ENCODE data around the gene SYTL3.

Gene SYTL3

DNA sequence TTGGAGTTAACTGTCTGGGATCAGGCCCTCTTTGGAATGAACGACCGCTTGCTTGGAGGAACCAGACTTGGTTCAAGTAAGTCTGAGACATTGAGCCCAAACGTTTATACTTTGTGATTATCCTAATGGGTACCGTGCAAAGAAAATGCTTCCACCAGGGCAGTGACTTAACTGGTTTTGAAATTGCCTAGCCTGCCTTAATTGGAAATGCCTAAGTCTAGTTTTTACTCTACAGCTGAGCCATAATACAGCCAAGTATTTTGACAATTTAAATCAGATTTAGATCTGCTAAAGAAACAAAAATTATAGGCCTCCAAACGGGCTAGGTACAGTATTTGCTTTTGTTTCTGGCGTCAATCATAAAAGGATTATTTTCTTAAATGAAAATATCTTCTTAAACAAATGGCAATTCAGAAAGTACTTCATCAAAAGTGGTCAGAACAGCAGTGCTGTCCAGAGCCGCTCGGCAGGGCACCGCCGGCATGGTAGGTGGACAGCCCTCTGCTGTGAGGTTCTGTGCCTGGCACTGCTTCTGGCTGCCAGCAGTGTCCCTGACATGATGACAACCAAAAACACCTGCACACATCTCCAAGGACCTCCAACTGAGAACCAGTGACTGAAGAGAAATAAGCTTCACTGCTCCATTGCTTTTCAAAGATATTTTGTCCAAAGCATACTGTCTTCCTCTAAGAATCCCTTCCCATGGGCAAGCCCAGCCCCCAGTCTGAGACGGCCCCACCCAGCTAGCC is 113.8 kb downstream of the SYTL3 start:
- DNase-seq: no peak

DNA sequence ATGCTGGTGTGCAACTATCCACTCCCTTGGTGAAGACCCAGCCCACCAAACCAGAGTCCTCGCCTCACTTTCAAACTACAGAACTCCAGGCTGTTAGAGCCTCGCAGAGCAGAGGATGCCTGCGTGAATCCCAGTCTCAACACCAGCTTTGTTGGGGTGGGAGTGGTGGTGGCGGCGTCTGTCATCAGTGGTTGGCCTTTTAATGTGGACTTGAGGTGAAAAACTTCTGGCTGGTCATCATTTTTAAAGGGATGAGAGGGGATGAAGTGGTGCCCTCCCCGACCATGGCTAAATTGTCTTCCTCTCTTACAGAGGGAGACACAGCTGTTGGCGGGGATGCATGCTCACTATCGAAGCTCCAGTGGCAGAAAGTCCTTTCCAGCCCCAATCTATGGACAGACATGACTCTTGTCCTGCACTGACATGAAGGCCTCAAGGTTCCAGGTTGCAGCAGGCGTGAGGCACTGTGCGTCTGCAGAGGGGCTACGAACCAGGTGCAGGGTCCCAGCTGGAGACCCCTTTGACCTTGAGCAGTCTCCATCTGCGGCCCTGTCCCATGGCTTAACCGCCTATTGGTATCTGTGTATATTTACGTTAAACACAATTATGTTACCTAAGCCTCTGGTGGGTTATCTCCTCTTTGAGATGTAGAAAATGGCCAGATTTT is 114.5 kb downstream of the SYTL3 start:
- no peak for DNase-seq

DNA sequence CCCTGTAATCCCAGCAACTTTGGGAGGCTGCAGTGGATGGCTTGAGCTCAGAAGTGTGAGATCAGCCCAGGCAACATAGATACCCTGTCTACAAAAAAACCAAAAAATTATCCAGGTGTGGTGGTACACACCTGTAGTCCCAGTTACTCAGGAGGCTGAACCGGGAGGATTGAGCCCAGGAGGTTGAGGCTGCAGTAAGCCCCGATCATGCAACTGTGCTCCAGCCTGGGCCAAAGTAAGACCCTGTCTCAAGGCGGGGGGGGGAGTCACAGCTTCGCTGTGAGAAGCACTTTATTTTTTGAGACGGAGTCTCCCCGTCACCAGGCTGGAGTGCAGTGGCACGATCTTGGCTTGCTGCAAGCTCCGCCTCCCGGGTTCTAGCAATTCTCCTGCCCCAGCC is 115.1 kb downstream of the SYTL3 start:
- DNase-seq: no peak

DNA sequence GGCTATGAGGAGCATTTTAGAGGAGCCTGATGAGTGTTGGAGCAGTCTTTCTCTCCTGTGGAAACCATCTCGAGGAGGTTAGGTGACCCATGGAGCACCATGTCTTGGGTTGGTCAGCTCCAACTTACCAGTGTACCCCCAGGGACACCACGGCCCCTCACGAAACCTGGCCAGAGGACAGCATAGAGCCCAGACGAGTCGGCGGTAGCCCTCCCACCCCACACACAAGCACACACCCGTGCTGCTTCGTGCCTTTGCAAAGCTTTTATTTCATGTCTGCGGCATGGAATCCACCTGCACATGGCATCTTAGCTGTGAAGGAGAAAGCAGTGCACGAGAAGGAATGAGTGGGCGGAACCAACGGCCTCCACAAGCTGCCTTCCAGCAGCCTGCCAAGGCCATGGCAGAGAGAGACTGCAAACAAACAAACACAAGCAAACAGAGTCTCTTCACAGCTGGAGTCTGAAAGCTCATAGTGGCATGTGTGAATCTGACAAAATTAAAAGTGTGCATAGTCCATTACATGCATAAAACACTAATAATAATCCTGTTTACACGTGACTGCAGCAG is 115.7 kb downstream of the SYTL3 start:
- no peak for DNase-seq

DNA sequence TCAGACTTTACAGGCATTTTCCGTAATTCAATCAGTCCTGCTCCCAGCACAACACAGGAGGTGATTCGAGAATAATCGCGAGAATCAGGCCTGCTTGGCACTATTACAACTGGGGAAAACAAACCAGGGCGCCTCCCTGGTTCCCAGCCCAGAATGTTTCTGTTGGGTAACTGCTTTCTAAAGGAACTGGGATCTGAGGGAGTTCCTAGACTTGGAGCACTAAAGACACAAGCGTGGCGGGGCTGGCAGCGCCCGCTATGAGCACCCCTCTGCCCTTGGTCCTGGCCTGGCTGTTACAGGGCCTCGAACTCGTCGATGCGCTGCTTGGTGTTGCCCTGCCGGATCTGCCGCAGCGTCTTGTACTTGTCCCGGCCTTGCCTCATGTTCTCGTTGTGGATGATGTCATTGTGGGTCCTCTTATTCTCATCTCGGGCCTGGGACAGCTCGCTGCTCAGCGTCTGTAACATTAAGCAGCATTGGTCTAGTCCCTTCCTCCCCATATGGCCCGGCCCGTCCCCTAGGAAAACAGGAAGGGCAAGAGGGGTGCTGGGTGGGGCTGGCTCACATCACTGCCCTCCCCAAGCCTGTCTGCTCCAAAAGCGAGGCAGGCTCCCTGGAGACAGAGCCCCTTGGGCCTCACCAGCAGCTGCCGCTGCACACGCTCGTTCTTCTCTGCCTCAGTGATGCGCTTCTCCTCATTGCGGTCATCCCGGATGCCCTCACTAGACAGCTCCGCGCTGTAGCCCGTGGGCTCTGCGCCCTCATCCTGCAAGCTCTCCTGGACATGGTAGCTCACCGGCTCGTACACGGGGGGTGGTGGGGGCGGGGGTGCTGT is 117.0 kb downstream of the SYTL3 start:
- no peak for DNase-seq

DNA sequence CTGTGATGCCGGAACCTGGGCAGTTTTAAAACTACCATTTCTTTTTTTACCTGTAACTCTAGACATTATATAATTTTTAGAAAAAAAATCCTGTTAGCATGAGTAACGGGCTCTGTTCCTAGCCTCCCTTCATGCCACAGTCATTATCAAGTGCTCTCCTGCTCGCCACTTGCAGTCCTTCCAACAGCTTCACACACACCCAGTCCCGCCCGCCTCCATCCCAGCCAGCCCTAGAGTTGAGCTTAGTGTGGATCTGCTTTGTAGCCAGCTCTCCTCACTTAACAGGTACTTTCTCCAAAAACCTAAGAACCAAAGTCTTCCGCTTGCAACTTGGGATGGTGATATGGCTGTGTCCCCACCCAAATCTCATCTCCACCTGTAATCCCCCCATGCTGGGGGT is 117.9 kb downstream of the SYTL3 start:
- no peak for DNase-seq

DNA sequence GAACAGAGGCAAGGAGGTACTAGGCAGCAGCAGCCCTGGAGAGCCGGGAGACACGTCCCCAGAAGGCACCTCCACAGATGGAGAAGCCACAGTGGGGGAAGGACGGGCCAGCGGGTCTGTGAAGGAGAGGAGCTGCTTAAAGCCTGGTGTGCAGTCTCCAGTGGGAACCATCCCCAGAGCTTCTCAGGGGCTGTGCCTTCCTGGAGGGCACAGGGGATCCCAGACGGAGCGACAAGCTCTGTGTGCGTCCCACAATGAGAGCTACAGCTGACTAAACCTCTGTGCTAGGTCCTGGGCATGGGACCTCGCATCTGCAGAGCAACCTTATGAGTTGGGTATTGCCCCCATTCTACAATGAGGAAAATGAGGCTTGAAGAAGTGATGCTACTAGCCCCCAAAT is 118.6 kb downstream of the SYTL3 start:
- DNase-seq: no peak

DNA sequence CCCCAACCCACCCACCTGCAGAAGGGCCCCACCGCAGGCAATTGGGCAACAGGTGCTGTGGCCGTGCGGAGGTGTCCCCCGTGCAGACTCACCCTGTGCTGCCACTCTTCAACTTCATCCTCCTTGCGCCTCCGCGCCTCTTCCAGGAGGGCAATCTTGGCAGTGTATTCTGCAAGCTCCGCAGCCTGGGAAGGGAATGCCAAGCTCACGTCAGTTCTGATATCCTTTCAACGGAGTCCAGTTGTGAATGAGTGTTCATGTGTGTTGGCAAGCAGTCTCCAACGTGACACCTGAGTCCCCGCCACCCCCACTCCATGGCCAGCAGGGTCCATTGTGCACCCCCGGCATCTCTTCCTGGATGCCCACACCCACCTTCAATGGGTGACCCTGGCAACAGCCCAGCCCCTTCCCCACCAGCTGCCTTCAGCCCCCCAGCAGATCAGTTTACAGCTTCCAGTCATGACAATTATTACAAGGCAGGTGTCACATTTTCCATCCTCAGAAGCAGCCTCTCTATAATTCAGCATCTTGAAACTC is 119.4 kb downstream of the SYTL3 start:
- no peak for DNase-seq

DNA sequence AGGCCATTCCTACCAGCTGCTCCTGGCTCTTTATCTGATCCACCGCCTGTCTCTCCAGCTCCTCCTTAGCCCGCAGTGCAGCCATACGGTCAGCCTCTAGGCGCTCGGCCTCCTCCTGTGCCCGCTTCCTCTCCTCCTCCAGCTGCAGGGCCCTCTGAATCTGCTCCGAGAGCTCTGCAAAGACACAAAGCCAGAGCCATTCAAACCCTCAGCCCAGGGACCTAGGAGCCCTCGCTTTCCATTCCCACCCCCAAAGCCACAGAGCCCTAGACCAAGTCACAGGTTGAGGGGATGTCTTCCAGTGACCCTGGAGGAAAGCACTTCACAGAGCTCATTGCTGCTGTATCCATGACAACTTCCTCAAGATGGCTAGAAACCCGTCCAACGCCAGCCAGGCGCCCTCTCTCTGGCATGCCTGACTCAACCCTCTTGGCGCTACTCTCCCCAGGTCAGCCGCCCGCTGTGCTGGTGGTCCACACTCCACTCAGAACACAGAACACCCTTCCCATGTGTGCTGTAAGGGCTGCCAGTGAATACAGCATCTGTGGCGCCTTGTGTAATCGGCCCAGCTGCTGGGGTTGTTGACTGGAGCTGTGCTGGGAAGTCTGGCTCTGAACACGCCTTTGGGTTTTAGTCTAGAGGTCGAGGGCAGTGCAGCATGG is 120.0 kb downstream of the SYTL3 start:
- peak; percentile 21 for DNase-seq

DNA sequence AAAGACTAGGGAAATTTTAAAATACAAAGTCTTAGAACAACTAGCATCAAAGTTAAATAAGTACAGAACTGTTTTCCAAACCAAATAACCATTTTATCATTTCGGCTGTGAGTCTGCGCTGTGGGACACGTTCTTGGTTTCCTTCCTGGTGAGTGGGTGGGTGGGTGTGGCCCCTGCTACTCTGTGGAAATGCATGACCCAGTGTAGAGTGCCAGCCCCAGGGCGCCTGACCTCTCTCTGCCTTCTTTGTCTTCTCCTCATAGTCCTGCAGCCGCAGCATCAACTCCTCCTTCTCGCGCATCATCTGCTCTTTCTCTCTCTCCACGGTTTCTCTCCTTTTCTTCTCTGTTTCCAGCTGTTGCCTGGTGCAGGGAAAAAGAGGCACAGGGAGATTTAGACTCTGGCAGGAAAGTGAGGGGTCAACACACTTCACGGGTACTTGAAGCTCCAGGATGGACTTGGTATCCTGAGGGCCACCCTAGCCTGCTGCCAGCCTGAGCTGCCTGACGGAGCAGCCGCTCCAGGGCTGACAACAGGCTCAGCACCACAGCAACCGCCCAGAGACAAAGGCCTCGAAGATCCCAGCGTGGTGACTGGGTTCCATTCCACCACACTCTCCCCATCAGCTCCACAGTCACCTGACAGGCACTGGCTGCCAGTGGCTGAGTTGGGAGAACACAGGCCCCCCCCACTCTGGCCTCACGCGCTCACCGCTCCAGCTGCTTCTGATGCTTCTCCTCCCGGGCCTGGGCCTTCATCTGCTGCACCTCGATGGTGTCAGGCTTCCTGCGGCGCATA is 120.9 kb downstream of the SYTL3 start:
- DNase-seq: no peak

DNA sequence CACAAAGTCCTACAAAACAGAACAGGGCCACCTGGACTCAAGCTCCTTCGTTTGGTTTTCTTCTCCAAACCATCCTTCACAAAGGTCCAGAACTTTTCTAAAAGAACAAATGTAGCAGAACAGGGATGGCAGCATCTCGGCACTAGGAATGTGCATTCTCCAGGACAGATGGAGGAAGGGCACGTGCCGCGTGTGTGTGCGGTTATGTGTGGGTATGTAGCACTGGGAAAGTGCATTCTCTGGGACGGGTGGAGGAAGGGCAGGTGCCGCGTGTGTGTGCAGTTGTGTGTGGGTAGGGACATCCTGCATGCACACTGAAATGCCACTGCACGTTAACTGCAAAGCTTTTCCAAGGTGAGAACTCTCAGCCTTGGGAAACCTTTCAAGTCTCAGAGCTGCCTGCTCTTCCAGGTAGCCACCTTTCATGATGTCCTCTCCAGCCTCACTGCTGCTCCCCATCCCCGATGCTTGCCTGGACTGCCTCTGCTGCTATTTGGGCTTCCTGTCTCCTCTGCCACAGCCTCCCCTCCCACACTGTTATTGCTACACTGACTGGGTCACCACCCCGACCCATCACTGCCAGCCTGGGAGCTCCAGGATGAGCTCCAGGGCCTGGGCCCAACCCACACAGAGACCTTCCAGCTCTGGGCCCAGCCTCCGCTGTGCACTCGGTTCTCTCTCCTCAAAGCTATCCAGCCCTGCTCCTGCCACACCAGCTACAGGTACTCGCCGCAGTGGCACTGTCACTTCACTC is 121.7 kb downstream of the SYTL3 start:
- DNase-seq: no peak

DNA sequence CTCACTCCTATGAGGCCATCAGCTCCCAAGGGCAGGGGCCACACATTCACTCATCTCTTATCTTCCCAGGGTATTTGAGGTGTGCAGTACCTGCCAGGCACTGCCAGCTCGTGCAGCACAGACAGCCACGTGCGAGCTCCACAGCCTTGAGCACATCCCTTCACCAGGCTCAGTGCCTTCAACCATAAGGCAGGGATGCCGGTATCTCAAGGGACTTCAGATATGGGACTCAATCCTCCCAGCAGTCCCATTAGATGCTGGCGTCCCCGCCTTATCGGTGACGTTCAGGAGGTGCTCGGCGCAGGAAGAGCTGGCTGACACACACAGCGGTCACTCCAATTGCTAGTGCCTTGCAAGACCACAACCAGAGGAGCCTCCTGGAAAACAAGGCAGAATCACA is 122.3 kb downstream of the SYTL3 start:
- DNase-seq: no peak

DNA sequence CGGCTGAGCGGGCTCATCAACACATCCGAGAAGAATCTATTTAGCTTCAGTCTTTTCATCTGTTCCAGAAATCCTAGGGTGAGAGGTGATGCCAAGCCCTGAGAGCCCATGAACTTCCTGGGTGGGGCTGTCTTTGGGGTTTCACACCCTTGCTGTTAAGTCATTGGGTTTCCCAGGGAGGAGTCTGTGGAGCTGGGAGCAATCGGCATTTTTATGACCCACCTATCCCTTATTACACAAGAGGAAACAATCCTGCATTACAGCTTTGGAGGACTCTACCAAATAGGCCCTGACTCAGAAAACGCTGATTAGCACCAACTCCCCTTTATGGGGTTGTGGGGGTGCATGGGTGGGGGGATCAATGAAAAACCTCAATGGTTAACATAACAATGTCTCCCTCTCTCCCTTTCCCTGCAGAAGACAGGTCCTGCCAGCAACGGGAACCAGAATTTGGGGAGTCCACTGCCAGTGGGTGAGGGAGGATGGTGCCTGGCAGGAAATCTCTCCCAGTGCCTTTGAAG is 123.1 kb downstream of the SYTL3 start:
- DNase-seq: no peak

DNA sequence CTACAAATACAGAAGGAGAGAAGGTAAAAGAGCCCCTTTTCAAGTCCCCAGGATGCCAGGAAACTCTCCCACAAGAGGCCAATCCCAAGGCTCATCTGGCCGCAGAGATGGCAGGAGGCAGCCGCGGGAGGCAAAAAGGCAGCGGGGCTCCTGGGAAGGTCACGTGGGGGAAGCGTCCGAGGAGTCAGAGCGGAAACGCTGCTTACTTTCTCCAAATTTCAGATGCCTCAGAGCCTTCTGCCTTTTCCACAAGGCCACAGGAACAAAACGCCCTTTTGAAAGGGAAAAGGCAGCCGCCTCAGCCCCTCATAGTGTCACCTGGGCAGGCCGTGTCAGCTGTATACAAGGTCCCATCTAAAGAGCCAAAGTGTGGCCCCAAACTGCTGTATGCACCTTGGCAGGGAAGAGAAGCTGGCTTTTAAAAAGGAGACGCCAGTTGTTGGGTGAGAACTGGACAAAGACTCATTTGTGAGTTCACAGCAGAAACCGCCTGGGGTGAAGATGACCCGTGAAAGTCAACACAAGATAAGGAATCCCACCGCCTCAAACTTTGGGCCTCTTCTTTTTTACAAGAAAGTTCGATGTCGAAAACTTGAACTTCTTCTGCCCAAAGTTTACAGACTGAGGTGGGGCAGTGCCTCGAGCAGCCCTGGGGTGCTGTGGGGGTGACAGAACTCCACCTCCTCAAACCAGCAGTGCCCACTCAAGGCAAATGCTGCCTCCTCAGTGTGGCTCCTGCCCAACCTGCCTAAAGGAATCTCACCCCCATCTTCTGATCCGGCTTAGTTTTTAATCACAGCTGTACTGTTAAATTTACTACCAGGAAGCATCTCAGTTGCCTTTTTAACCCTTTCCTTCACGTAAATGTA is 124.0 kb downstream of the SYTL3 start:
- no peak for DNase-seq

DNA sequence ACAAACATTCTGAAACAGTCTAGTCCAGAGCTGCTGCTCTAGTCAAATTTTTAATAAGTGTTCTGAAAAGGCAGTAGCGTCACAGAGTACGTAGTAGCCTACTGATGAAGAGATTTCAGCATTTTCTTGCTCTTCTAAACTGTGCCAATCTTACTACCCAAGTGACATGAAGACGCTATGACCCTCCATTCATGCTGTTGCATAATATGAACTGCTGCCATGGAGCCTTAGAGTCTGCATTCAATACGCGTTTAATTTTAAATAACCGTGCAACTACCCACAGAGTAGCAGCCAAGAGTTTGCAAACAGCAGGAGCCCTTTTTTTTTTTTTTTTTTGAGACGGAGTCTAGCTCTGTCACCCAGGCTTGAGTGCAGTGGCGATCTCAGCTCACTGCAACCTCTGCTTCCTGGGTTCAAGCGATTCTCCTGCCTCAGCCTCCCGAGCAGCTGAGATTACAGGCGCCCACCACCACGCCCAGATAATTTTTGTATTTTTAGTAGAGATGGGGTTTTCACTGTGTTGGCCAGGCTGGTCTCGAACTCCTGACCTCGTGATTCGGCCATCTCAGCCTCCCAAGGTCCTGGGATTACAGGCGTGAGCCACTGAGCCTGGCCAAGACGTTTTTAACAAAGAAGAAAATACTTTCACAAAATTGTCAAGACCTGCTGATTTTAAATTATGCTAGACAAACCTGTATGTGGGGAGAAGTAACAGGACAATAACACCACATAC is 125.0 kb downstream of the SYTL3 start:
- DNase-seq: no peak

DNA sequence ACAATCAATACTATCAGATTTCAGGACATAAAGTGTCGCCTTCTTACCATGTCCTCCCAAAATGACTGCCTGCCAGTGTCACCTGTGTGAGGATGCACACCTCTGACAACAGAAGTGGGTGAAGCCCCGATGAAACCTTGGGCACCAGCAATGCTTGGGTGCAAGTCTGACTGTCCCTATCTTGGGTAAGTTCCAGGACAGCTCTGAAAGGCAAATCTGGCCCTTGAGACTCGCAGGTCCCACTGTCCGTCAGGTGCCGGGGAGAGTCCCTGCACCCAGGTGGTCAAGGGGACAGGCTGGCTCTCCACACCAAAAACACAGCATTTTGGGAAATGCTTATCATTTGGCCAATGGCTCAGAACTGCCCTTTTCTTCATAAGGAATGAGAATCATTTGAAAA is 126.0 kb downstream of the SYTL3 start:
- DNase-seq: no peak

DNA sequence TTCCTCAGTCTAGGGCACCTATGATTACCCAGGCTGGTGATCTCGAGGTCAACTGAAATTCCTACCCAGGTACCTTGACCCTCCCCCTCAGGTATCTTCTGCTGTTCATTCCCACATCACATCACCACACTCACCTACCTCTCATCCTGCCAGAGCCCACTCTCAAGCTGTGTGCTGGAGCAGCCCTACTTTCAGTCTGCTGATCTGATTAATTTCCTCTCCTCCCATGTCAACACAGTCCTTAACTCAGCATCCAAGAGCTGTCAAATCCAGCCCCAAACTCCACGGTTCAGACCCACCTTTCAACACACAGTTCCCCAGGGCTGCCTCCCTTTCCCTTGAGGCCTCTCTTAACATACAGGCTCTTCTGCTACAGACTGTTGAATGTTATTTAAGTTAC is 126.9 kb downstream of the SYTL3 start:
- no peak for DNase-seq

DNA sequence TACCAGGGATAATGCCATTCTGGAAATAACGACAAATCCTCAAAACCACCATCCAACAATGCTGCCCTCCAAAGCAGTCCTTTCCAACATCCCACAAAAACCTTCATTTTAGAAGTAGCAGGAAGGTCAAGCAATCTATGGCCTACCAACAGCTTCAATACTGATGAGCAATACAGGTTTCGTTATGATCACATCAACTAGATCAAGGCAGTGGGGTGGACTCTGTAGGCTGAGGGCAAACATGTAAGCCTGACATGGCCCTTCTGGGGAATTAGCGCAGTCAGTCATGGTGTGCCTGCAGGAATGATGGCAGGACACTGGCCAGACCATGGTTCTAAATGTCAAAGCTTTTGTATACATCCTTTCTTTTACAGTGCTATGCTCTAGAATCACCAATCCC is 127.7 kb downstream of the SYTL3 start:
- no peak for DNase-seq

DNA sequence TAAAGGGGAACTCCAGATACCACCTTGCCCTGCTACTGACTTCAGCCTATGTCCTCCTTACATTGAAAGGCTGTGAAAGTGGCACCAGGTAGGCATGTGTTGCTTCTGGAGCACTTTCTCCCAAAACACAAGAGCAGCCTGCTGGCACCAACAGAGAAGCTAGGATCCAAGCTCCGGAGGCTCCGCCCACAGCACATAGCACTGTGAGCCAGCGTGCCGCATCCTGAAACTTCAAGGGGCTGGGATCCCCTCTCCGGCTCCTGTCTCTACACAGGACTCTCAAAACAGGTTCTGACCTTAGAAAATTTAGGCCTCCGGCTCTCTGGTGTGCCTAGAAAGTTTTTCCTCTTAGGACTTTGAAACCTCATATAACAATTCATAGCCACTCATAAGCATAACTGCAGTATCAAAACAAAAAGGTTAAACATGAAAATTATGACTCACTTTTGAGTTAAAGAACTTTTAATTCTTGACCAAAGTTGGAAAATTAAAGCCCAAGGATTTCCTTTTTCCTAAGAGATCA is 128.2 kb downstream of the SYTL3 start:
- no peak for DNase-seq

All from NCI-H2227 treated with DMSO at 0.1 percent for 48 hours (cell line).